ENCODE results near the gene GREM2. TPM values are rescaled to one million over a fixed set of nuclear protein-coding genes. Genes with fewer than 3 reads are reported as not detected.

The GREM2 gene
- total RNA-seq, 1 donor from 2014 or later, result 1.2 TPM

- Histone ChIP-seq H3K4me3 (no peak overlapping the region), H3K36me3 (no peaks in the 10 kb centered on the region), H3K27ac (no peak overlapping the region), H3K4me1 (no peaks in the 10 kb centered on the region), H3K9me3 (no peaks in the 10 kb centered on the region), H3K27me3 (no peaks in the 10 kb centered on the region)
- no peak for DNase-seq (ENCODE audit: extremely low spot score in 2 of 2)
- intact Hi-C loops (cut with DNase I), result no loop called here
- TF ChIP-seq, protein P1, sequence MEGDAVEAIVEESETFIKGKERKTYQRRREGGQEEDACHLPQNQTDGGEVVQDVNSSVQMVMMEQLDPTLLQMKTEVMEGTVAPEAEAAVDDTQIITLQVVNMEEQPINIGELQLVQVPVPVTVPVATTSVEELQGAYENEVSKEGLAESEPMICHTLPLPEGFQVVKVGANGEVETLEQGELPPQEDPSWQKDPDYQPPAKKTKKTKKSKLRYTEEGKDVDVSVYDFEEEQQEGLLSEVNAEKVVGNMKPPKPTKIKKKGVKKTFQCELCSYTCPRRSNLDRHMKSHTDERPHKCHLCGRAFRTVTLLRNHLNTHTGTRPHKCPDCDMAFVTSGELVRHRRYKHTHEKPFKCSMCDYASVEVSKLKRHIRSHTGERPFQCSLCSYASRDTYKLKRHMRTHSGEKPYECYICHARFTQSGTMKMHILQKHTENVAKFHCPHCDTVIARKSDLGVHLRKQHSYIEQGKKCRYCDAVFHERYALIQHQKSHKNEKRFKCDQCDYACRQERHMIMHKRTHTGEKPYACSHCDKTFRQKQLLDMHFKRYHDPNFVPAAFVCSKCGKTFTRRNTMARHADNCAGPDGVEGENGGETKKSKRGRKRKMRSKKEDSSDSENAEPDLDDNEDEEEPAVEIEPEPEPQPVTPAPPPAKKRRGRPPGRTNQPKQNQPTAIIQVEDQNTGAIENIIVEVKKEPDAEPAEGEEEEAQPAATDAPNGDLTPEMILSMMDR (IDR thresholded peaks at IDR 0.05), result no peak
- no peak for TF ChIP-seq POLR2A (IDR thresholded peaks at IDR 0.05)
- no peak for TF ChIP-seq POLR2AphosphoS5 (IDR thresholded peaks at IDR 0.05; ENCODE audit: insufficient read depth in 1 of 2, low read depth in 1 of 2)
Measured at GRCh38 chr1:240441669-240442068, 170.3 kb downstream of the GREM2 start.

Small RNA genes within 50 kb of the gene (small RNA-seq; reads per million reads assigned to genes)
- gene RNU5F-8P, result not detected
